Neural cell (in vitro differentiated cells): ENCODE data around the gene F11. TPM values are rescaled to one million over a fixed set of nuclear protein-coding genes. Genes with fewer than 3 reads are reported as not detected.

Source experiments
- H2AFZ ChIP-seq: fragments of 200-600, 300-800 bp; sonication (generic), shearing (Covaris generic); 2 replicates; pipeline ENCODE4 v1.6.0; 2014; ENCODE audit warnings: low read depth, mild to moderate bottlenecking, antibody characterized with exemption, low read length, moderate library complexity
- H3F3A ChIP-seq: fragments of 200-600 bp; shearing (Covaris generic); 2 replicates; pipeline ENCODE4 v1.6.1; 2016; ENCODE audit warnings: mild to moderate bottlenecking, moderate library complexity, mixed read lengths, antibody characterized with exemption, low read length; ENCODE audit not compliant: insufficient read depth, poor library complexity, severe bottlenecking
- H3K27ac ChIP-seq: fragments of 200-600, 300-800 bp; sonication (generic), shearing (Covaris generic); 2 replicates; pipeline ENCODE4 v1.5.1; 2014; ENCODE audit warnings: mild to moderate bottlenecking, low read length, moderate library complexity
- H3K27me3 ChIP-seq: fragments of 300-800, 200-600 bp; sonication (generic), shearing (Covaris generic); 2 replicates; pipeline ENCODE4 v1.6.0; 2014; ENCODE audit warnings: mild to moderate bottlenecking, low read depth, low read length, moderate library complexity; ENCODE audit not compliant: insufficient read depth
- H3K36me3 ChIP-seq: fragments of 300-800, 200-600 bp; sonication (generic), shearing (Covaris generic); 2 replicates; pipeline ENCODE4 v1.5.1; 2014; ENCODE audit warnings: mild to moderate bottlenecking, antibody characterized with exemption, low read length, moderate library complexity; ENCODE audit not compliant: insufficient read depth
- H3K4me2 ChIP-seq: fragments of 300-800, 200-600 bp; sonication (generic), shearing (Covaris generic); 2 replicates; pipeline ENCODE4 v1.6.0; 2014; ENCODE audit warnings: mild to moderate bottlenecking, low read length
- H3K4me3 ChIP-seq: fragments of 300-800, 200-600 bp; sonication (generic), shearing (Covaris generic); 2 replicates; pipeline ENCODE4 v1.5.1; 2014; ENCODE audit warnings: mild to moderate bottlenecking, low read length, moderate library complexity
- H3K79me2 ChIP-seq: fragments of 200-600 bp; shearing (Covaris generic); replicated peaks from 2 replicates; pipeline ENCODE4 v1.6.0; 2014; ENCODE audit warnings: mild to moderate bottlenecking, low read length, moderate library complexity; ENCODE audit not compliant: insufficient read depth
- H3K9ac ChIP-seq: fragments of 300-800, 200-600 bp; sonication (generic), shearing (Covaris generic); 2 replicates; pipeline ENCODE4 v1.6.1; 2016; ENCODE audit warnings: mild to moderate bottlenecking, low read length, mixed read lengths
- H3K9me2 ChIP-seq: fragments of 200-600 bp; shearing (Covaris generic); 2 replicates; pipeline ENCODE4 v1.6.1; 2016; ENCODE audit warnings: mild to moderate bottlenecking, low read length, mixed read lengths; ENCODE audit not compliant: insufficient read depth
- H3K9me3 ChIP-seq: fragments of 200-600, 300-800 bp; sonication (generic), shearing (Covaris generic); 2 replicates; pipeline ENCODE4 v1.6.1; 2016; ENCODE audit warnings: mild to moderate bottlenecking, mixed run types, low read length, moderate library complexity, mixed read lengths
- H4K20me1 ChIP-seq: fragments of 200-600 bp; shearing (Covaris generic); 2 replicates; pipeline ENCODE4 v1.6.1; 2016; ENCODE audit warnings: mild to moderate bottlenecking, mixed run types; ENCODE audit not compliant: insufficient read depth
- EP300 ChIP-seq: fragments of 450-650 bp; conservative IDR thresholded peaks from 2 replicates; pipeline ENCODE4 v1.6.1; 2014; ENCODE audit warnings: antibody characterized with exemption, mild to moderate bottlenecking, moderate library complexity; ENCODE audit not compliant: poor library complexity, severe bottlenecking
- EZH2 ChIP-seq: fragments of 200-600, 300-800 bp; shearing (Covaris generic), sonication (generic); IDR thresholded peaks from 2 replicates; pipeline ENCODE4 v1.6.1; 2014; ENCODE audit warnings: antibody characterized with exemption, low read length, borderline replicate concordance, mild to moderate bottlenecking; ENCODE audit not compliant: insufficient read depth, poor library complexity, severe bottlenecking
- MXI1 ChIP-seq: fragments of 450-650 bp; conservative IDR thresholded peaks from 2 replicates; pipeline ENCODE4 v1.6.1; 2014; ENCODE audit warnings: antibody characterized with exemption, mild to moderate bottlenecking; ENCODE audit not compliant: poor library complexity, severe bottlenecking
- POLR2AphosphoS5 ChIP-seq: IDR thresholded peaks from 2 replicates; pipeline ENCODE4 v1.6.1; 2012
- RAD21 ChIP-seq: fragments of 450-650 bp; conservative IDR thresholded peaks from 2 replicates; pipeline ENCODE4 v1.6.1; 2014; ENCODE audit warnings: antibody characterized with exemption, mild to moderate bottlenecking, moderate library complexity
- SMC3 ChIP-seq: fragments of 450-650 bp; conservative IDR thresholded peaks from 2 replicates; pipeline ENCODE4 v1.6.1; 2014; ENCODE audit warnings: antibody characterized with exemption, mild to moderate bottlenecking, moderate library complexity; ENCODE audit not compliant: poor library complexity
- TAF1 ChIP-seq: IDR thresholded peaks from 2 replicates; pipeline ENCODE4 v1.6.1; 2012; ENCODE audit warnings: low read depth
- polyA plus RNA-seq: library from polyadenylated mRNA; depleted of rRNA; stranded (reverse); fragments of >200 nt; gene quantifications from 2 replicates; pipeline ENCODE4 v1.2.3, GENCODE V29; 2014
- TF ChIP-seq, protein P1 (sequence below): IDR thresholded peaks from 2 replicates; pipeline ENCODE4 v1.6.1; 2012; ENCODE audit warnings: borderline replicate concordance
- TF ChIP-seq, protein P2 (sequence below): fragments of 450-650 bp; IDR thresholded peaks from 2 replicates; pipeline ENCODE4 v1.5.1; 2014; ENCODE audit warnings: antibody characterized with exemption, mild to moderate bottlenecking, moderate library complexity; ENCODE audit not compliant: poor library complexity, severe bottlenecking

The F11 gene
- polyA plus RNA-seq, 1 donor from 2014 or later, result not detected

DNA sequence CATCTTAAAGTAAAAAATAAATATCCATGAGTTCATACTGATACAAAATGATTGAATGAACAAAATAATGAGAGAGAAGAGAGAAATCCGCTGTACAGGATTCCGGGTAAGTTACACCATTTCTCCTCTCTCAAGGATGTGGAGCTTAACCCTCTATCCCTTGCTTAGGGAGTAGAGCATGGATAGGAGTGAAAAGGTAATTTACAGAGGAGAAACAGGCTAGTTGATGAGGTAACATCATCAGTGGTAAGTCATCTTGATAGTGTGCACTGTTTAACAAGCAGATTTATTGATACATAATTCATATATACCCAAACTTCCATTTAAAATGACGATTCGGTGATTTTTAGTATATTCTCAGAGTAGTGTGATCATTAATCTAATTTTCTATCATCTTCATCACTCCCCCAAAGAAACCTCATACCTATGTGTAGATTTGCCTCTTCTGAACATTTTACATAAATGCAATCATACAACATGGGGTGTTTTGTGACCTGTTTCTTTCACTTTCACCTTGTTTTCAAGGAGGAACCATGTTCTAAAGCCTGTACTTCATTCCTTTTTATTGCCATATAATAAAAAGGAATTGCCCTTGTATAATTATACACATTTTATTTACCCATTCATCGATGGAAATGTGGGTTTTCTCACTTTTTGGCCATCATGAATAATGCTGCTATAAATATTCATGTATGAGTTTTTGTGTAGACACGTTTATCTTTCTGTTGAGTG, 34.8 kb downstream of the F11 start:
- H3K4me3 ChIP-seq, result no peak overlapping the region
- H3K9me2 ChIP-seq, result no peaks in the 10 kb centered on the region
- H3K79me2 ChIP-seq, result no peaks in the 10 kb centered on the region
- no peak overlapping the region for H2AFZ ChIP-seq
- no peak overlapping the region for H3K27ac ChIP-seq
- TF ChIP-seq POLR2AphosphoS5, result no peak
- no peak for TF ChIP-seq TAF1
- no peak for TF ChIP-seq SMC3
- H4K20me1 ChIP-seq, result no peaks in the 10 kb centered on the region
- H3K4me2 ChIP-seq, result no peak overlapping the region
- no peak overlapping the region for H3K9ac ChIP-seq
- no peaks in the 10 kb centered on the region for H3K27me3 ChIP-seq
- no peaks in the 10 kb centered on the region for H3K9me3 ChIP-seq
- no peaks in the 10 kb centered on the region for H3K36me3 ChIP-seq
- H3F3A ChIP-seq, result no peaks in the 10 kb centered on the region

DNA sequence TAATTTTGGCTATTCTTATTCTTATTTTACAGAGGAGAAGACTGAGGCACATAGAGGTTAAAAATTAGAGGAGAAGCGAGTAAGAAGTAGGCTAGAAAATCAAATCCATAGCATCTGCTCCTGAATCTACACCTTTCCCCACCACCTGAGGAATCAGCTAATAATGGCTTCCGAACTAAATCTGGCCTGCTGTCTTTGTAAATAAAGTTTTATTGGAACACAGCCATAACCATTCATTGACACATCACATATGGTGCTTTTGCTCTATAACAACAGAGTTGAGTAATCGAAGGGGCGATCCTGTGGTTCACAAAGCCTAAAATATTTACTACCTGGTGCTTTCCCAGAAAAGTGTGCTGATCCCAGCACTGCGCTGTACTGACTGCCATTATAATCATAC, 38.2 kb downstream of the F11 start:
- Histone ChIP-seq H3K79me2 (no peaks in the 10 kb centered on the region), H3K9me2 (no peaks in the 10 kb centered on the region), H3K4me3 (no peak overlapping the region), H3K9ac (no peak overlapping the region), H3K36me3 (no peaks in the 10 kb centered on the region), H3K27ac (no peak overlapping the region), H2AFZ (no peak overlapping the region), H3F3A (no peaks in the 10 kb centered on the region), H3K27me3 (no peaks in the 10 kb centered on the region), H3K9me3 (no peaks in the 10 kb centered on the region), H3K4me2 (no peak overlapping the region), H4K20me1 (no peaks in the 10 kb centered on the region)
- TF ChIP-seq, protein P1, sequence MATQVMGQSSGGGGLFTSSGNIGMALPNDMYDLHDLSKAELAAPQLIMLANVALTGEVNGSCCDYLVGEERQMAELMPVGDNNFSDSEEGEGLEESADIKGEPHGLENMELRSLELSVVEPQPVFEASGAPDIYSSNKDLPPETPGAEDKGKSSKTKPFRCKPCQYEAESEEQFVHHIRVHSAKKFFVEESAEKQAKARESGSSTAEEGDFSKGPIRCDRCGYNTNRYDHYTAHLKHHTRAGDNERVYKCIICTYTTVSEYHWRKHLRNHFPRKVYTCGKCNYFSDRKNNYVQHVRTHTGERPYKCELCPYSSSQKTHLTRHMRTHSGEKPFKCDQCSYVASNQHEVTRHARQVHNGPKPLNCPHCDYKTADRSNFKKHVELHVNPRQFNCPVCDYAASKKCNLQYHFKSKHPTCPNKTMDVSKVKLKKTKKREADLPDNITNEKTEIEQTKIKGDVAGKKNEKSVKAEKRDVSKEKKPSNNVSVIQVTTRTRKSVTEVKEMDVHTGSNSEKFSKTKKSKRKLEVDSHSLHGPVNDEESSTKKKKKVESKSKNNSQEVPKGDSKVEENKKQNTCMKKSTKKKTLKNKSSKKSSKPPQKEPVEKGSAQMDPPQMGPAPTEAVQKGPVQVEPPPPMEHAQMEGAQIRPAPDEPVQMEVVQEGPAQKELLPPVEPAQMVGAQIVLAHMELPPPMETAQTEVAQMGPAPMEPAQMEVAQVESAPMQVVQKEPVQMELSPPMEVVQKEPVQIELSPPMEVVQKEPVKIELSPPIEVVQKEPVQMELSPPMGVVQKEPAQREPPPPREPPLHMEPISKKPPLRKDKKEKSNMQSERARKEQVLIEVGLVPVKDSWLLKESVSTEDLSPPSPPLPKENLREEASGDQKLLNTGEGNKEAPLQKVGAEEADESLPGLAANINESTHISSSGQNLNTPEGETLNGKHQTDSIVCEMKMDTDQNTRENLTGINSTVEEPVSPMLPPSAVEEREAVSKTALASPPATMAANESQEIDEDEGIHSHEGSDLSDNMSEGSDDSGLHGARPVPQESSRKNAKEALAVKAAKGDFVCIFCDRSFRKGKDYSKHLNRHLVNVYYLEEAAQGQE, result no peak
- TF ChIP-seq TAF1 (no peak), RAD21 (no peak), SMC3 (no peak), EP300 (no peak)
- TF ChIP-seq, protein P2, sequence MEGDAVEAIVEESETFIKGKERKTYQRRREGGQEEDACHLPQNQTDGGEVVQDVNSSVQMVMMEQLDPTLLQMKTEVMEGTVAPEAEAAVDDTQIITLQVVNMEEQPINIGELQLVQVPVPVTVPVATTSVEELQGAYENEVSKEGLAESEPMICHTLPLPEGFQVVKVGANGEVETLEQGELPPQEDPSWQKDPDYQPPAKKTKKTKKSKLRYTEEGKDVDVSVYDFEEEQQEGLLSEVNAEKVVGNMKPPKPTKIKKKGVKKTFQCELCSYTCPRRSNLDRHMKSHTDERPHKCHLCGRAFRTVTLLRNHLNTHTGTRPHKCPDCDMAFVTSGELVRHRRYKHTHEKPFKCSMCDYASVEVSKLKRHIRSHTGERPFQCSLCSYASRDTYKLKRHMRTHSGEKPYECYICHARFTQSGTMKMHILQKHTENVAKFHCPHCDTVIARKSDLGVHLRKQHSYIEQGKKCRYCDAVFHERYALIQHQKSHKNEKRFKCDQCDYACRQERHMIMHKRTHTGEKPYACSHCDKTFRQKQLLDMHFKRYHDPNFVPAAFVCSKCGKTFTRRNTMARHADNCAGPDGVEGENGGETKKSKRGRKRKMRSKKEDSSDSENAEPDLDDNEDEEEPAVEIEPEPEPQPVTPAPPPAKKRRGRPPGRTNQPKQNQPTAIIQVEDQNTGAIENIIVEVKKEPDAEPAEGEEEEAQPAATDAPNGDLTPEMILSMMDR, result no peak

DNA sequence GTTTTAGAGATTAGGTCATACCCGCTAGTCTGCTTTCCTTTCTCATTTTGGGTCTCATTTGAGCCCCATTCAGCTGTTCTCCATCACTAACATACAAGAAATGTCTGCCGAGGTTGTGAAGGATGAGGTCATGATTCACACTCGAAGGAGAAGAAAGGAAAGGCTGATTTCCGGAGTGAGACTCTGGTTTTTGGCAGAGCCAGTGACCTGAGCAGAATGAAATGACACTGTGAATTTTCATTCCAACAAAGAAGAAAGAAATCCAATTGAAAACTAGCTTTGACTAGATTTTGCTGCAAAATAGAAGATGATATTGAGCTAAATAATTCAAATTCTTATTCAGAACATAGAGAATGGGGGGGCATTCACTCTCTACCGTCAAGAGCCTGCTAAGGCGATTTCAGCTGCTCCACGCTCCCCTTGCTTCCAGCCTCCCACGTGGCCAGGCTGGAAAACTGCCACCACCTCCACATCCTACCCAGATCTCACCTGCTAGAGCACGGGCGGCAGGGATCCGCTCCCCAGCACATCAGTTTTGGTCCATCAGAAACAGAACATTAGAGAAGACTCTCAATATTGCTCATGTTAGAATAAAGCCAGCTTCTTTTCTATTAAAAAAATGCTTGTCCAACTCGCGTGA, 39.0 kb downstream of the F11 start:
- no peaks in the 10 kb centered on the region for H4K20me1 ChIP-seq
- no peak overlapping the region for H3K27ac ChIP-seq
- no peaks in the 10 kb centered on the region for H3K36me3 ChIP-seq
- no peak overlapping the region for H2AFZ ChIP-seq
- TF ChIP-seq, protein P1, result no peak
- TF ChIP-seq, protein P2, result no peak
- TF ChIP-seq SMC3, result no peak
- no peak for TF ChIP-seq MXI1
- TF ChIP-seq EP300, result no peak
- no peak for TF ChIP-seq POLR2AphosphoS5
- TF ChIP-seq EZH2, result no peak
- no peak for TF ChIP-seq RAD21
- no peak for TF ChIP-seq TAF1
- H3K79me2 ChIP-seq, result no peaks in the 10 kb centered on the region
- H3K9me2 ChIP-seq, result no peaks in the 10 kb centered on the region
- no peak overlapping the region for H3K4me3 ChIP-seq
- no peaks in the 10 kb centered on the region for H3K9me3 ChIP-seq
- no peaks in the 10 kb centered on the region for H3K27me3 ChIP-seq
- H3K9ac ChIP-seq, result no peak overlapping the region
- no peaks in the 10 kb centered on the region for H3F3A ChIP-seq
- no peak overlapping the region for H3K4me2 ChIP-seq
